Breast epithelium (tissue), 3 donors: ENCODE results near the gene PTPRN2.

Experiments used
- CTCF ChIP-seq, 3 donors: fragments of 450-650 bp; IDR thresholded peaks; one replicate each; pipeline ENCODE4 v1.5.1; 2016 to 2017; ENCODE audit warnings: antibody characterized with exemption in 3 of 3, mild to moderate bottlenecking in 3 of 3, moderate library complexity in 3 of 3
- POLR2A ChIP-seq: fragments of 450-650 bp; IDR thresholded peaks from one replicate; pipeline ENCODE4 v1.6.1; 2016; ENCODE audit warnings: antibody characterized with exemption, mild to moderate bottlenecking, moderate library complexity

GRCh38 chr7:157628456-157628855, 959.2 kb downstream of the PTPRN2 start:
- TF ChIP-seq CTCF (IDR thresholded peaks at IDR 0.05): no peak
- TF ChIP-seq POLR2A: no peak
